Activated T-helper 1 cell treated with anti-CD3 and anti-CD28 coated beads, Interleukin-2, amount 50 U/mL, for 16 hours (primary cell): ENCODE results near the gene GRAMD1A.
"Not testable (repeated sequence)": the region's sequence is repeated elsewhere in the genome, so short reads cannot be mapped to it uniquely, and the experiment has no call there.

Experiments used
- DNase-seq, 2 donors: peaks; one replicate each; pipeline ENCODE4 v3.0.0-alpha.2; 2020; ENCODE audit warnings: low read depth in 1 of 2, low spot score in 1 of 2

GRAMD1A gene

DNA sequence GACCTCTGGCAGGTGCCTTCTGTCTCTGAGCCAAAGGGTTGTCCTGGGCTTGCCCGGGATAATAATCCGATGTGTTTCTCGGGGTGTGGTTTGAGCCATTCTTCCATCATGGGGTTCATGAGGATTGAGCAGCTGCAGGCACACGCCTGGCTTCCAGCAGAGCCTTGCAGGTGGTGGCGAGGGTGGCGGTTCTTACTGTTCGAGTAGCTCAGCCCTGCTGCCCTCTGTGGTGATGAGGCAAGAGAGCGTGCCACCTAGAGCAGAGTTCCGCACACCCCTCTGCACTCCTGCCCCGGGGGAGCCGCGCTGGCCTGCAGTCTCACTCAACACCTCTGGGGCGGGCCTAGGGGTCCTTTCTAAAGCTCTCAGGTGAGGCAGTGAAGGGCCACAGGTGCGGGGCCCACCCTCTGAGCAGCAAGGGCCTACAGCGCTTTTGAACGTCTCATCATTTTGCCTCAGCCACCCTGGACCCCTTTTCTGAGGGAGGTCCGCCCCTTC, 33.9 kb downstream of the GRAMD1A start:
- DNase-seq: no peak

DNA sequence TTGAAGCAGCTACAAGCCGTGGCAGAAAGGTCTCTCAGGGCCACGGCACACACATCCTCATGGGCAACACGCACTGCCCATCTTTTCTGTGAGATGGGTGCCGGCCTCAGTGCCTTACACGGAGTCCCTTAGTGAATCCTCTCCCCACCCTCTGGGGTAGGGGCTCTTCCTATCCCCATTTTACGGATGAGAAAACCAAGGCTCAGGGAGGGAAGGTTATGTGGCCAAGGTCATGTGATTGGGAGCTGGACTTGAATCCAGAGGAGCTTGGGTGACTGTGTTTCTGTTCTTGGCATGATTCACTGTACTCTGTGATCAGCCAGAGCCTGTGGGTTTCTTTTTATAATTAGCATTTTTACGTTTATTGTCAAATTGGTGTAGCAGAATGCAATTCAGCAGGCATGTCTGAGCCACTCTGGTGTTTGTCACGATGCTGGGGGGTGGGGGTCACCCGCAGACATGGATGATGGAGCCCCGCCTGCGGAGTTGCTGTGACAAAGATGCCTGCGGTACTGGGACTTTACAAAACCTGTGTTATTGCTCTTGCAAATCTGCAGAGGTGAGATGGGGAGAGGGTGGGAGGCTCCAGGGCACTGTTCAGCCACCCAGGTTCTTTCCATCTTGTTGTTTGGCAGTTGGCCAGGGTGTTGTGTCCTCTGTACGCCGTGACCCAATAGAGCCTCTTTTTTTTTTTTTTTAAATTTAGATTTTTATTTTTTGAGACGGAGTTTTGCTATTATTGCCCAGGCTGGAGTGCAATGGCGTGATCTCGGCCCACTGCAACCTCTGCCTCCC, 34.7 kb downstream of the GRAMD1A start:
- DNase-seq: no peak

DNA sequence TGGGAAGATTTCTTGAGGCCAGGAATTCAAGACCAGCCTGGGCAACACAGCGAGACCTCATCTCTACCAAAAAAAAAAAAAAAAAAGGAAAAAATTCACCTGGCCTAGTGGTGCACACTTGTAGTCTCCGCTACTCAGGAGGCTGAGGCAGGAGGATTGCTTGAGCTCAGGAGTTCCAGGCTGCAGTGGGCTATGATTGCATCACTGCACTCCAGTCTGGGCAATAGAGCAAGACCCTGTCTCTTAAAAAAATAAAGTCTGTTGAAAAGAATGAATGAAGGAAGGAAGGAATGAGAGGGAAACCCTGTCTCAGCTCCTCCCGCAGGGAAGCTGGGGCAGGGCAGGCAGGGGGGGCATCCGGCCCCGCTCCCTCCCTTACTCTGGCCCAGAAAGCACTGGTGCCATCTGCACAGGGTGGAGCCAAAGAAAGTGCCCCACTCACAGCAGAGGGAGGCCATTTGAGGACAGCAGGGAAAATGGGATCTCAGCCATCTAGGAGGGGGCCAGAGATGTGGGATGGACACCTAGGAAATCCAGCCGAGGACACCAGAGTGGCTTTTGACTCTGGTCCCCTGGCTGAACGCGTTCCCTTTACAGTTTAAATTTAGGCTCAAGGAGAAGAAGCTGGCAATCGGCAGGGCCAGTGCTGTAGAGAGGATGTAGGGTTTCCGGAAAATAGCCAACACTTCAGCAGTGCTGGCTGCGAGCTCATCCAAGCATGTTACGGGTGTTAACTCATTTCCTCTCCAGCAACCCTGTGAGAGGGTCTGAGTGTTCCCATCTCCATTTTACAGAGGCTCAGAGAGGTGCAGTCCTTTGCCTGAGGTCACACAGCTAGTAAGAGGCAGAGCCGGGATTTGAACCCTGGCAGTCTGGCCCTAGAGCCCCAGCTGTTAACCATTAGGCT, 37.8 kb downstream of the GRAMD1A start:
- no peak for DNase-seq

DNA sequence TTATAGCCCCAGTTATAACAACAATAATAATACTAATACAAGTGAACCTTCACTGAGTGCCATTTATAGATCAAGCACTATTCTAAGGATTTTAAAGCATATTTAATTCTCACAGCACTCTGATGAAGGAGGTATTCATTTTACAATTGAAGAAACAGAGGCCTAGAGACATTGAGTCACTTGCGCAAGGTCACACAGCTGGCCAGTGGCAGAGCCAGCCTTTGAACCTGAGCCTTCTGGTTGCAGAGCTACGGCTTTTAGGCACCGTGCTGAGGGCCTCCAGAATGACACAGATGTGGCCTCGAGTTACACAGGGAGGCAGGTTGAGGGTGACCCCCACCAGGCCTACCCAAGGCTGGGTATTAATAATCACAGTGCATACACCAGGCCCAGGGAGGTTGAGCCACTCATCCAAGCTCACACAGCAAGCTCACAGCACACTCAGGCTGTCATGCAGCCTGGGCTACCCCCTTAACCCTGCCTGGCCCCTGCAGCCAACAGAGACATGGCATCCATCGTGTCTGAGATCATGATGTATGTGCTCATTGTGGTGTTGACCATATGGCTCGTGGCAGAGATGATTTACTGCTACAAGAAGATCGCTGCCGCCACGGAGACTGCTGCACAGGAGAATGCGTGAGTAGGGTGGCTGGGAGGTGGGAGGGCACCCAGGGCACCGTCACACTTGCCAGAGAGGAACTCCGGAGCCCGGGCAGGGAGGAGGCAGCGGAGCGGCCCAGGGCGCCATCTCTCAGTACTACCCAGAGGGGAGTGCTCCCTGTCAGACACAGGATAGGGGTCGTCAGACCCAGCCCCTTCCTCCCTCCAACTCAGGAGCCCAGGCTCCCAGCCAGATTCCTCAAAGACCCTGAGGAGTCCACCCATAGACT, 38.7 kb downstream of the GRAMD1A start:
- DNase-seq: no peak

DNA sequence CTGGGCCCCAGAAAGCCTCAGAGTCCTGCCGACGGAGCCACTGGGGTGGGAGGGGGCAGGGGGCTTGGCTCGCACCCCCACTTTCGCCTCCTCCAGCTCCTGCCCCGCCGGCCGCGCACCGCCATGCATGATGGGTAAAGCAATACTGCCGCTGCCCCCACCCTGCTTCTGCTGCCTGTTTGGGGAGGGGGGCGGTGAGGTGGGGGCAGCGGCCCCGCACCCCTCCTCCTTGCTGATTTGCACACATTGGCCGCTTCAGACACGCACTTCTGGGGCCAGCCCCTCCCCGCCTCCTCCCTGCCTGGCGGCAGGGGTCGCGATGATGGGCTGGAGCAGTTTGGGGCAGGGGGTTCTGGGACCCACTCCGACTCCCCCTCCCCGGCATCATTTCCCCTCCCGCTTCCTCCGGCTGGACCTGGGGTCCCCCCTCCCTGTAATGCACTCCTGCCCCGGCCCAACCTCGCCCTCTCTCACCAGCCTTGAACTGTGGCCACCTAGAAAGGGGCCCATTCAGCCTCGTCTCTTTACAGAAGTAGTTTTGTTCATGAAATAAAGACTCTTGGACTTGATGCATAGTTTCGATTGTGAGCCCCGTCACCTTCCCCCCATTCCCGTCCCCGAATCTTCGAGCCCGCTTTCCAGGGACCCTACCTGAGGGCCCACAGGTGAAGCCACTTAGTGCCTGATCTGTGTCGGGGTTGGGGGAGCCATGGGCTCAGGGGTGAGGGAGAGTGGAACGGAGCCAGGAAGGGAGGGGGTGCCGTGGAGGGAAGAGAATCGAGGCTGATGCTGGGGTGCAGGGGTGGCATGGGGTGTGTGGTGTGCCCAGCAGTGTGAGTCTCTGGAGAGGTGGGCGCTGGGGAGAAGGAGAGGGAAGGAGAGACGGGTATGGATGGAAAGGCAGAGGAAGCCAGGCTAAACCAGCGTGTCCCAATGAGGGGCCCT, 40.0 kb downstream of the GRAMD1A start:
- DNase-seq: no peak

DNA sequence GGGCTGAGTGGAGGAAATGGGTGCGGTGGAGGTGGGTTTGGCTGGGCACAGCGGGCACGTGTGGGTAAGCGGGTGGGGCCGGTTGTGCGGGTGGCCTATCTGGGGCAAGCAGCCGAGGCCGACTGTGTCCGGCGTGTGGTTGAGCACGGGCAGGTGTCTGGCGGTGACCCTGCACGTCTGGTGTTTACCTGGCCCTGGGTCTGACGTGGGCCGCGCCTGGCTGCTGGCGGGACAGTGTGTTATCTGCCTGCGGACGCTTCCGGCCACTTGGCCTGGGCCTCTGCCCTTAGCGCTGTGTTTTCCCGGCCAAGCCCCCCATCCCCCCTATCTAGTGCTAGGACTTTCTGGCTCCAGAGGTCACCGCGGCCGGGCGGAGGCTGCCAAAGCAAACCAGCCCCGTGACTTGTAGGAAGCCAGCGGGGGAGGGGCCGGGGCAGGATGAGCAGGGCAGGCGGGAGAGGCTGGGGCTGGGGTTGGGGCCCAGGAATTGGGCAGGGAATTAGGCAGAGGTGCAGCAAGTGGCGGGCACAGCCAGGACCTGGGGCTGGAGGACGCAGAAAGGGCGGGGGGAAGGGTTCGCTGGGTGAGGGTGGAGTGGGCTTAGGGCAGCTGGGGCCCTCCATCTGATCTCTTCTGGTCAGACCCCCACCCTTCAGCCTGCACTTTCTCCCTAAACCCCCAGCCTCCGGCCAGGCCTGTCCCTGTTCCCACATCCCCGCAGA, 40.9 kb downstream of the GRAMD1A start:
- no peak for DNase-seq

DNA sequence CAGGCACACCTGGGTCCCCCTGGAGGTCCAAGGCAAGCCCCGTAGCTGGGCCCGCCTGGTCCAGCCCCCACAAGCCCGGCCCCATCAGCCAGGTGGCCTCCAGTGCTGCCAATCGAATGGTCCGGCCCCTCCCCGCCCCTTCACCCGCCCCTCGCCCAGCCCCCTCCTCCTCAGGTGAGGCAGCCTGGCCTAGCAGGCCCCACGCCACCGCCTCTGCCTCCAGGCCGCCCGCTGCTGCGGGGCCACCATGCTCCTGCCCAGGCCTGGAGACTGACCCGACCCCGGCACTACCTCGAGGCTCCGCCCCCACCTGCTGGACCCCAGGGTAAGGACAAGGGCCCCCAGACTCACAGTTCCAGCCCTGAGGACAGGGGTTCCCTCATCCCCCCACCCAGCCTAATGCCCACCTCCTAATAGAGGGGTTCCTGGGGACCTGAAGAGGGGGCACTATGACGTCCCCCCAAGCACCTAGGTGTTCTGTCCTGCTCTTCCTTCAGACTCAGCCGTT, 41.5 kb downstream of the GRAMD1A start, which contains the start of gene HPN:
HPN (plus strand) TSS at position 174 of the 508 bp plus-strand sequence. CDS start 786 bp downstream, outside the sequence.
- no peak for DNase-seq

DNA sequence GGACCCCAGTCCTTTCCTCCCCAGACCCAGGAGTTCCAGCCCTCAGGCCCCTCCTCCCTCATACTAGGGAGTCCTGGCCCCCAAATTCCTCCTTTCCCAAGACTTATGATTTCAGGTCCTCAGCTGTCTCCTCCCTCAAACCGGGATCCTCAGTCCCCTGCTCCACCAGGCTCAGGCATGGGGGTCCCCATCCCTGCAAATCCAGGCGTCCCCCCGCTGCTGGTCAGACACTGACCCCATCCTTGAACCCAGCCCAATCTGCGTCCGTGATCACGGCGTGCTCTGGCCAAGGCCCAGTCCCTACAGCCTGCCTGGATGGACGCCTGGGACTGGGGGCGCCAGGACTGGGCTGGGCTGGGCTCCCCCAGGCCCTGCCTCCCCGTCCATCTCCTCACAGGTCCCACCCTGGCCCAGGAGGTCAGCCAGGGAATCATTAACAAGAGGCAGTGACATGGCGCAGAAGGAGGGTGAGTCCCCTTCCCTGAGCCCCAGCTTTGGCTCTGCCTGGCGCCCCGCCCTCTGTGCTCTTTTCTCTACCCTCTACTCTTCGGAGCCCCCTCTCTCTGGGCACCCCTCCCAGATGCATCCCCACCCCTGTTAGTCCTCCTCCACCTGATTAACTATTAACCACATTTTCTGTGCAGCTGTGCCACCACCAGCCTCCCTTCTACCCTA, 42.1 kb downstream of the GRAMD1A start:
- DNase-seq: no peak

DNA sequence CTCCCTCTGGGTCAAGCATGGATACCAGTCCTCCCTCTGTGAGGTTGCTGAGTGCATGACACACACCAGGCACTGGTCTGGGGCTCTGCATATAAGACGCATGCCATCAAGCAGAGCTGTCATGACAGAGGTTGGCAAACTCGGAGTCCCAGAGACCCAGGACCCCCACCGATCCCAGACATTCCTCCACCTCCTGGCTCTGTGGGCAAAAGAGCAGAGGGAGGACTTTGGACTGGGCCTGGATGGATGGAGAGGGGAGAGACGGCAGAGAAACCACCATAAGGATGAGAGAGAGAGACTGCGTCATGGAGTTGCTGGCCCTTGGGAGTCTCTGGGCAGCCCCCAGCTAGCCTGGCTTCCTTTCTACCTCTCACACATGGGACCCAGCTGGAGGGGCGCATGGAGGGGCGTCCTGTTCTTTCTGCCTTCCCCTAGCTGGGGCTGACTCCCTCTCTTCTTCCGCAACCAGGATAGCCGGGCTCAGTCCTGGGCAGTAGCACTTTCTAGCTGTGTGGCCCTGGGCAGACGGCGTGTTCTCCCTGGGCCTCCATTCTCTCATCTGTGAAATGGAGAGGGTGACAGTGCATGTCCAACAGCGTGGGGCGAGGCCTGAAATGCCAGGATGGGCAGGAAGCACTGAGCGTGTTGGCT, 43.0 kb downstream of the GRAMD1A start:
- no peak for DNase-seq

DNA sequence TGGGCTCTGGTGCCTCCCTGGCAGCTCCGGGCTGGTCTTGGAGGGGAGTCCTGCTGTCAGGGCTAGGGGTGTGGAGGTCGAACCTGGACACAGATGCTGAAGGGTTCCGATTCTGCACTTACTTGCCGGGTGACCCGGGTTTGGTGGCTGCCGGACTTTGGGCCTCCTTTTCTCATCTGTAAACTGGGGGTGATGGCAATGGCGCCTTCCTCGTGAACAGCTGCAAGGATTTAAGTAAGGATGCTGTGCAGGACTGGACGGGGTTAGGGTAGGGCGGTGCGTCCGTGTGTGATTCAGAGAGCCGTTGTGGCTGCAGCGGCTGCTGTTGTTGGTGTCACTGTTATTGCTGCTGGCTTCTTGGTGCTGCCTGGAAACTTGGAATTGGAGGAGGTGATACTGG, 43.8 kb downstream of the GRAMD1A start:
- DNase-seq: no peak

DNA sequence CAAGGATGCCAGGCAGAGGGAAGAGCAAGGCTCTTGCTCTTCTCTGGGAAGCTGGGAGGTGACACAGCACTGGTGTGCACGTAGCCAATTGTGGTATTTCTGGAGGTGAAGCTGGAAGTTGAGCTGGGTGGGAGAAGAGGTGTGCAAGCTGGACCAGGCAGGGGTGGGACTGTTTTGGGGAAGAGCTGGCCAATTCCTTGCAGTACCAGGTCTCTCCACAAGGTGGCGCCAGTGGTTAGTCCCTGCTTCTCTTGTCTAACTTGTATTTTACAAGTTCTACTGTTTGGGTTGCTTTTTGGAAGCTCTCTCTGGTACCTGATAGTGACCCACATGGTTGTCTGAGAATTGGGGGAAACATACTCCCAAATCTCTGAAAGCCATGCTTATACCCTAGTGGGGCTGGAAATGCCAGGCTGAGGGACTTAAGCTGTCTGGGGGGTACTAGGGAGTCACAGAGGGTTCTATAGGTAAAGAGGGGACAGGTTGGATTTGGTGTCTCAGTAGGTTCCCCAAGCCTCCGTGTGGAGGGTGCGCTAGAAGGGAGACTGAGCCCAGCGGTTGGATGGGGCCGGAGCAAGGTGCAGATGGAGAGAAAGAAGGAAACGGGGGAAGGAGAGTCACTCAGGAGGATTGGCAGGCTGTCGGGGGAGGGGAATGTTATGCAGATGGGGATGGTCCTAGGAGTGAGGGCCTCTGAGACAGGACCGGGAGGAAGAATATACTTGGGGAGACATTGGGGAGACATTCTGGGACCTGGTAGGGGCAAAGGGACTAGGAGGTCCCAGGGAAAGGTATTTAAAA, 44.4 kb downstream of the GRAMD1A start:
- peak; percentile 46 to 49 for DNase-seq

DNA sequence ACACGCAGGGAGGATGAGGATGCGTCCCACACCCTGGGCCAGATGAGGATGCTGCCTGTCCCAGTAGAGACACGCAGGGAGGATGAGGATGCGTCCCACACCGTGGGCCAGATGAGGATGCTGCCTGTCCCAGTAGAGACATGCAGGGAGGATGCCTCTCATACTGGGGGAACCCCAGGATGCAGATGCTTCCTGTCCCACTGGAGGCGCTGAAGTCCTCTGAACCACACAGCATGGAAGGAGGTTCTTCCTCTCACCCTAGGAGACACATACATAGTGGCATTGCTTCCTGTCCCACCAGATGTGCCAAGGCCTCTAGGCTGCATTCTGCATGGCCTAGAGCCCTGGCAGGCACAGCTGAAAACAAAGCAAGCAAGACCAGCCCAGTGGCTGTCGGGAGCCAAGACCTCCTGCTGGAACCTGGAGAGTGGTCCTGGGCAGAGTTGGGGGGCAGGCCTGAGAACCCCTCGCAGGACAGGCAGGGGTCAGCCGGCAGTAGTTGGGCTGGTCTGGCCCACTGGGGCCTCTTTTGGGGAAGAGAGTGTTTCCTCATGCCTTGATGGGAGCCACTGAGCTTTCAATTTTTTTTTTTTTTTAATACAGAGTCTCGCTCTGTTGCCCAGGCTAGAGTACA, 45.7 kb downstream of the GRAMD1A start:
- no peak for DNase-seq

DNA sequence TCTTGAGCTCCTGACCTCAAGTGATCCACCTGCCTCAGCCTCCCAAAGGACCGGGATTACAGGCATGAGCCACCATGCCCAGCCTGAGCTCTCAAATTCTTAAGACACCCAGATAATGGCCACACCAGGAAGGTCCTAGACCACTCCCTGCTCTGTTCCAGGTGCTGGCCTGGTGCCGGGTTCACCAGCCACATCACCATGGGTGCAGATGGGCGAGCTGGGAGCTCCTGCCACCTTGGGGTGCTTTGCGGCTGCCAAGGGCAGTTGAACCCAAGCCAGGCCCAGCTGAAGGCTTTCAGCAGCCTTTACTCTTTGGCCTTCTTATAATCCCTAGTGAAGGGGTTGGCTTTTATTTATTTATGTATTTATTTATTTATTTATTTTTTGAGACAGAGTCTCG, 46.3 kb downstream of the GRAMD1A start:
- DNase-seq: no peak

DNA sequence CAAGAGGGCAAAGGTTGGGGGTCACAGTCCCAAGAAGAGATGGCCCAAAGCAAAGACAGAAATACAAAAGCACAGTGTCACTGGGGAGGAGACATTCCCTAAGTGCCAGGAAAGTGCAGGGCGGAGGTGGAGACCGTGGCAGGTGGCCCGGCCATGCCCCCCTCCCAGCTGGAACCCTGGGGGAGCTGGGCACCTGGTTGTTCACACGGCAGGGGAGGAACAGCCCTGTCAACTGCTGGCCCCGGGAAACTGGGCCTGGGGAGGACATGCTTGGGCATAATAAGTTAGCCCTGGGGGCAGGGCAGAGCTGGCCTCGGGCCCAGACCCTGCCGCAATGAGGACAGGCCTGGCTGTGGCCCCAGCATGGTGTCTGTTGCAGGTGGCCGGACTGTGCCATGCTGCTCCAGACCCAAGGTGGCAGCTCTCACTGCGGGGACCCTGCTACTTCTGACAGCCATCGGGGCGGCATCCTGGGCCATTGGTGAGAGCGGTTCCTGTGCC, 48.8 kb downstream of the GRAMD1A start:
- no peak for DNase-seq

DNA sequence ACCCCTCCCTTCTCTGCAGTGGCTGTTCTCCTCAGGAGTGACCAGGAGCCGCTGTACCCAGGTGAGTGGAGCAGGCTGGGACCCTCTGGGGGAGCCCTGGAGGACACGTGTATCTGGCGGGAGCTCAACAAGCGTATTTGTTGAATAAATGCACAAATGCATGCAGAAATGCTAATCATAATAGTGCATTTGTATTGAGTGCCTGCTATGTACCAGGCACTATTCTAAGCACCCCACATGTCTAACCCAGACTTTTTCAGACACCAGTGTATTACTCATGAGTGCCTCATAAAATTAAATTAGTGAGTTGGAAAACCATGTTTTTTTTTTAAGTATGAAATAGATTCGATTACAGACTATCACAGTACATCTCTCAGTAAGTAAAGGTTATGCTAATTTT, 49.3 kb downstream of the GRAMD1A start:
- DNase-seq: no peak

DNA sequence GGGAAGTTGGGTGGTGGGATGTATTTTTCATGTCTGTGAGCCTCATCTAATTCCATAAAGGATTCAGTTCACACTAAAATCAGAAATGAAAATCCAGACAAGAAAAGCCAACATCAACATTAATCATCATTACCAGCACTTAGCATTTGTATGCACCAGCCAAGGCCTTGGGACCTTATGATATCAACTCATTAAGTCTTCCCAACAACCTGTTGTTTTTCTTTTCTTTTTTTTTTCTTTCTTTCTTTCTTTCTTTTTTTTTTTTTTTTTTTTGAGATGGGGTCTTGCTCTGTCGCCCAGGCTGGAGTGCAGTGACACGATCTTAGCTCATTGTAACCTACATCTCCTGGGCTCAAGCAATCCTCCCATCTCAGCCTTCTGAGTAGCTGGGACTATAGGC, 50.5 kb downstream of the GRAMD1A start:
- DNase-seq: not testable (repeated sequence)
